SU-DHL-6 (cell line): ENCODE measurements around the gene ATP13A5.

Experiments
- CTCF ChIP-seq: fragments of 200-600 bp; sonication (generic); IDR thresholded peaks from one replicate; pipeline ENCODE4 v1.5.1; 2017; ENCODE audit warnings: antibody characterized with exemption, mild to moderate bottlenecking, low read length, moderate library complexity; ENCODE audit not compliant: insufficient read depth, poor library complexity, severe bottlenecking
- EZH2phosphoT487 ChIP-seq: fragments of 200-600 bp; sonication (generic), shearing (Covaris generic); conservative IDR thresholded peaks from 2 replicates; pipeline ENCODE4 v1.6.1; 2018; ENCODE audit warnings: mild to moderate bottlenecking, antibody characterized with exemption, low read length, moderate library complexity, mixed read lengths

- TF ChIP-seq CTCF (no peak), EZH2phosphoT487 (no peak)
Measured at GRCh38 chr3:193416629-193417028, 38.1 kb upstream of the ATP13A5 start.
